ENCODE results near the gene IDI2.

Gene IDI2

DNA sequence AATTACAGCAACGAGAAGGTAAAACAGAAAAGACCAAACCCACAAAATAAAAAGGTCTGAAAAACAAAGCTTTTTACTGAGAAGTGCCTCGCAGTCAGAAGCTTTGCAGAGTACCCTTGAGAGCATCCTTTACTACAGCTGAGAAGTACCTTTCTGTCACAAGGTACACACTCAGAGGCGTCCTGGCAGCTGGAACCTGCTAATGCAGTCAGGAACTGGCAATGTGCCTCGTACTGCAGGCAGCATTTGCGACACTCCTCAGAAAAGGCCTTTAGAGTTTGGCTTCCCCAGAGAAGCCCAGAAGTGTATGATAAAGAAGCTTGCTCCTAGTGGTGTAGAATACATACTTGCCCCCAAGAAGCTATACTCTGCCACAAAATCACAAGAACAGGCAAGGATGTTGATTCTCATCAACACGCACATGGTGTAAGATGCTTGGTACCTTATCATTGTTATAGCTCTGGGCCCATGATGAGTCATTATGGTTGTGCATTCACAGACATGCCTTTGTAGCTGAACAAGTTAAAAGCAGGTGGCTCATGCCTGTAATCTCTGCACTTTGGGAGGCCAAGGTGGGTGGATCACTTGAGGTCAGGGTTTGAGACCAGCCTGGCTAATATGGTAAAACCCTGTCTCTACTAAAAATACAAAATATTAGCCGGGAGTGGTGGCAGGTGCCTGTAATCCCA lies 39.4 kb downstream of the IDI2 start:
- Histone ChIP-seq H3K27ac (ENCODE audit: low read depth, low read length) (no peak overlapping the region), H3K9me3 (ENCODE audit: control insufficient read depth, insufficient read depth, low read length) (peaks cover 5% of the 10 kb centered on the region; the same call in 1 of the 2 replicates), H4K20me1 (ENCODE audit: control insufficient read depth, insufficient read depth, low read depth, low read length) (peaks cover 19% of the 10 kb centered on the region), H3K4me2 (ENCODE audit: low read length) (peak overlapping the region; percentile 88; the same call in 1 of the 2 replicates), H3K27me3 (ENCODE audit: control insufficient read depth, low read length) (no peaks in the 10 kb centered on the region), H3K9me2 (replicated peaks; ENCODE audit: control insufficient read depth, low read length) (no peaks in the 10 kb centered on the region), H3K4me3 (ENCODE audit: low read length) (no peak overlapping the region), H3K79me2 (ENCODE audit: control insufficient read depth, low read length) (peaks cover 43% of the 10 kb centered on the region), H3K4me1 (ENCODE audit: control insufficient read depth, low read length) (peaks cover 29% of the 10 kb centered on the region), H3K36me3 (ENCODE audit: control insufficient read depth, low read length) (peaks cover 22% of the 10 kb centered on the region), H3F3A (ENCODE audit: control insufficient read depth, insufficient read depth) (0 out of 2 replicates have a peak, but pooled peaks cover 2% of the 10 kb centered on the region)
- TF ChIP-seq, protein P1, sequence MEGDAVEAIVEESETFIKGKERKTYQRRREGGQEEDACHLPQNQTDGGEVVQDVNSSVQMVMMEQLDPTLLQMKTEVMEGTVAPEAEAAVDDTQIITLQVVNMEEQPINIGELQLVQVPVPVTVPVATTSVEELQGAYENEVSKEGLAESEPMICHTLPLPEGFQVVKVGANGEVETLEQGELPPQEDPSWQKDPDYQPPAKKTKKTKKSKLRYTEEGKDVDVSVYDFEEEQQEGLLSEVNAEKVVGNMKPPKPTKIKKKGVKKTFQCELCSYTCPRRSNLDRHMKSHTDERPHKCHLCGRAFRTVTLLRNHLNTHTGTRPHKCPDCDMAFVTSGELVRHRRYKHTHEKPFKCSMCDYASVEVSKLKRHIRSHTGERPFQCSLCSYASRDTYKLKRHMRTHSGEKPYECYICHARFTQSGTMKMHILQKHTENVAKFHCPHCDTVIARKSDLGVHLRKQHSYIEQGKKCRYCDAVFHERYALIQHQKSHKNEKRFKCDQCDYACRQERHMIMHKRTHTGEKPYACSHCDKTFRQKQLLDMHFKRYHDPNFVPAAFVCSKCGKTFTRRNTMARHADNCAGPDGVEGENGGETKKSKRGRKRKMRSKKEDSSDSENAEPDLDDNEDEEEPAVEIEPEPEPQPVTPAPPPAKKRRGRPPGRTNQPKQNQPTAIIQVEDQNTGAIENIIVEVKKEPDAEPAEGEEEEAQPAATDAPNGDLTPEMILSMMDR (IDR thresholded peaks at IDR 0.05; ENCODE audit: low read depth, low read length, poor library complexity, severe bottlenecking) = no peak
- no peak for TF ChIP-seq EZH2phosphoT487 (IDR thresholded peaks at IDR 0.05; ENCODE audit: borderline replicate concordance, low read length)

DNA sequence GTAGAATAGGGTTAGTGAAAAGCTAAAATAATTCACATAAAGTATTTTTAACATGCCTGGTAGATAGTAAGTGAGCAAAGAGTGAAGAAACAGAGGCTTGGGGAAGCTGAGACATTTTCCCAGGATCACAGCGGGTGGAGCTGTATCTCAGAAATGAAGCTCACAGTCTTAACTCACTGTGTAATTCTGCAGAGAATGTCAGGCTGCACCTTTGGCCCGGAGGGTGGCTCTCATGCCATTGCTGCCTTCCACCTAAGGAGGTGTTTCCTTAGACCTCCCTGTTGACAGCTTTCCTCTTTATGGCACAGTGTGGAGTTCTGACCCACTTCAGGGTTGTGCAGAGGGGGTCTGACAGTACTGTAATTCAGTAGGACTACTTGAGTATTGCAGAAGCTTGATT lies 40.3 kb downstream of the IDI2 start:
- no peak overlapping the region for H3K27ac ChIP-seq (ENCODE audit: low read depth, low read length)
- no peak overlapping the region for H3K4me2 ChIP-seq (ENCODE audit: low read length)
- no peak overlapping the region for H3K4me3 ChIP-seq (ENCODE audit: low read length)
- no peaks in the 10 kb centered on the region for H3K9me2 ChIP-seq (replicated peaks; ENCODE audit: control insufficient read depth, low read length)
- peaks cover 12% of the 10 kb centered on the region for H4K20me1 ChIP-seq (ENCODE audit: control insufficient read depth, insufficient read depth, low read depth, low read length)
- peaks cover 14% of the 10 kb centered on the region for H3K9me3 ChIP-seq (ENCODE audit: control insufficient read depth, insufficient read depth, low read length)
- peaks cover 34% of the 10 kb centered on the region for H3K79me2 ChIP-seq (ENCODE audit: control insufficient read depth, low read length)
- H3K27me3 ChIP-seq (ENCODE audit: control insufficient read depth, low read length) = no peaks in the 10 kb centered on the region
- no peaks in the 10 kb centered on the region for H3F3A ChIP-seq (ENCODE audit: control insufficient read depth, insufficient read depth)
- TF ChIP-seq, protein P1 (IDR thresholded peaks at IDR 0.05; ENCODE audit: low read depth, low read length, poor library complexity, severe bottlenecking) = no peak
- no peak for TF ChIP-seq EZH2phosphoT487 (IDR thresholded peaks at IDR 0.05; ENCODE audit: borderline replicate concordance, low read length)
- H3K4me1 ChIP-seq (ENCODE audit: control insufficient read depth, low read length) = peaks cover 22% of the 10 kb centered on the region
- H3K36me3 ChIP-seq (ENCODE audit: control insufficient read depth, low read length) = peaks cover 14% of the 10 kb centered on the region

DNA sequence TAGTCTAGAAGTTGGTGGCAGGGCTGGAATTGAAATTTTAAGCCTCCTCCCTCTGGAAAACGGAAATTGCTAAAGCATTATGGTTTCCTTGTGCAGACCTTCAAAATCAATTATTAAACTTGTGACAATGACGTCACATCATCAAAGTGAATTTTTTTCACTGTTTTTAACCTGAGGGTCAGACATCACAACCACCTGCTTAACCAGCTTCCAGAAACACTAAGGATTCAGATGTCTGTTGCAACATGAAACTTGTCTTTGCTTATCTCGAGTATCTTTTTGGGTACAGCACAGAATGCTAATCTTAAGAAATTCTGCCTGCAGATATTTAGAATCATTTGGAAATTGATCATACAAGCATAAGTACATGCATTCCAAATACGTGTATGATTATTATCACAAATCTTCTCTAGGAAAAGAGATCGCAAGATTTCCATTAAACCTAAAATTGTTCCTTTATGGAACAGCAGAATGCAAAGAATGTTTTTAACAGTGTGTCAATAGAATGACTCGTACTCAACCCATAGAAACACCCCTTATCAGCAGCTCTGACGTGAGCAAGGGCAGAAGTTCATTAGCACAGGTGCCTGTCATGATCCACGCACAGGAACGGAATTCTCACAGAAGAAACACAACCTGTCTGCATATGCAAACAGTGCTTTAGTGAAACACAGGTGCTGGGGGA lies 41.5 kb downstream of the IDI2 start:
- no peaks in the 10 kb centered on the region for H3F3A ChIP-seq (ENCODE audit: control insufficient read depth, insufficient read depth)
- H3K9me2 ChIP-seq (replicated peaks; ENCODE audit: control insufficient read depth, low read length) = no peaks in the 10 kb centered on the region
- H3K9me3 ChIP-seq (ENCODE audit: control insufficient read depth, insufficient read depth, low read length) = peaks cover 25% of the 10 kb centered on the region
- H3K27ac ChIP-seq (ENCODE audit: low read depth, low read length) = no peak overlapping the region
- H3K4me1 ChIP-seq (ENCODE audit: control insufficient read depth, low read length) = peaks cover 10% of the 10 kb centered on the region
- peaks cover 22% of the 10 kb centered on the region for H3K79me2 ChIP-seq (ENCODE audit: control insufficient read depth, low read length)
- H3K36me3 ChIP-seq (ENCODE audit: control insufficient read depth, low read length) = peaks cover 7% of the 10 kb centered on the region
- H4K20me1 ChIP-seq (ENCODE audit: control insufficient read depth, insufficient read depth, low read depth, low read length) = peaks cover under 1% of the 10 kb centered on the region; the same call in 1 of the 2 replicates
- H3K4me2 ChIP-seq (ENCODE audit: low read length) = no peak overlapping the region
- H3K27me3 ChIP-seq (ENCODE audit: control insufficient read depth, low read length) = no peaks in the 10 kb centered on the region
- no peak for TF ChIP-seq EZH2phosphoT487 (IDR thresholded peaks at IDR 0.05; ENCODE audit: borderline replicate concordance, low read length)
- TF ChIP-seq, protein P1 (IDR thresholded peaks at IDR 0.05; ENCODE audit: low read depth, low read length, poor library complexity, severe bottlenecking) = no peak
- no peak overlapping the region for H3K4me3 ChIP-seq (ENCODE audit: low read length)
